Measurements from ENCODE around the gene RNF32.
"Not testable (repeated sequence)": the region's sequence is repeated elsewhere in the genome, so short reads cannot be mapped to it uniquely, and the experiment has no call there.

The RNF32 gene

GRCh38 chr7:156676263-156676662 is 35.7 kb downstream of the RNF32 start:
- no peak for DNase-seq (ENCODE audit: low read depth)

- no peak for DNase-seq (ENCODE audit: low read depth)
Measured at GRCh38 chr7:156677374-156678054, 36.9 kb downstream of the RNF32 start.

GRCh38 chr7:156680281-156680680 is 39.7 kb downstream of the RNF32 start:
- no peak for DNase-seq (ENCODE audit: low read depth)

- DNase-seq (ENCODE audit: low read depth), result no peak
Measured at GRCh38 chr7:156682928-156683327, 42.4 kb downstream of the RNF32 start.

GRCh38 chr7:156684251-156684650 is 43.7 kb downstream of the RNF32 start:
- no peak for DNase-seq (ENCODE audit: low read depth)

GRCh38 chr7:156684661-156685060 is 44.1 kb downstream of the RNF32 start:
- no peak for DNase-seq (ENCODE audit: low read depth)

GRCh38 chr7:156691764-156692163 is 51.2 kb downstream of the RNF32 start:
- no peak for DNase-seq (ENCODE audit: low read depth)

GRCh38 chr7:156692849-156693248 is 52.3 kb downstream of the RNF32 start:
- no peak for DNase-seq (ENCODE audit: low read depth)

- no peak for DNase-seq (ENCODE audit: low read depth)
Measured at GRCh38 chr7:156693627-156694026, 53.1 kb downstream of the RNF32 start.

GRCh38 chr7:156697283-156697682 is 56.7 kb downstream of the RNF32 start:
- not testable (repeated sequence) for DNase-seq (ENCODE audit: low read depth)

- not testable (repeated sequence) for DNase-seq (ENCODE audit: low read depth)
Measured at GRCh38 chr7:156698512-156698911, 57.9 kb downstream of the RNF32 start.

- not testable (repeated sequence) for DNase-seq (ENCODE audit: low read depth)
Measured at GRCh38 chr7:156701787-156702186, 61.2 kb downstream of the RNF32 start.

GRCh38 chr7:156702399-156702798 is 61.8 kb downstream of the RNF32 start:
- no peak for DNase-seq (ENCODE audit: low read depth)

GRCh38 chr7:156703209-156703608 is 62.6 kb downstream of the RNF32 start:
- no peak for DNase-seq (ENCODE audit: low read depth)

- no peak for DNase-seq (ENCODE audit: low read depth)
Measured at GRCh38 chr7:156703773-156704482, 63.4 kb downstream of the RNF32 start.

GRCh38 chr7:156722043-156722826 is 81.7 kb downstream of the RNF32 start:
- DNase-seq (ENCODE audit: low read depth), result no peak

GRCh38 chr7:156725073-156725472 is 84.5 kb downstream of the RNF32 start:
- no peak for DNase-seq (ENCODE audit: low read depth)

GRCh38 chr7:156725936-156726335 is 85.4 kb downstream of the RNF32 start:
- no peak for DNase-seq (ENCODE audit: low read depth)

Measured in activated T-helper 1 cell treated with Interleukin-2 at 50 U/mL for 16 hours (primary cell).